ENCODE results near the gene R3HDM1.

The R3HDM1 gene

DNA sequence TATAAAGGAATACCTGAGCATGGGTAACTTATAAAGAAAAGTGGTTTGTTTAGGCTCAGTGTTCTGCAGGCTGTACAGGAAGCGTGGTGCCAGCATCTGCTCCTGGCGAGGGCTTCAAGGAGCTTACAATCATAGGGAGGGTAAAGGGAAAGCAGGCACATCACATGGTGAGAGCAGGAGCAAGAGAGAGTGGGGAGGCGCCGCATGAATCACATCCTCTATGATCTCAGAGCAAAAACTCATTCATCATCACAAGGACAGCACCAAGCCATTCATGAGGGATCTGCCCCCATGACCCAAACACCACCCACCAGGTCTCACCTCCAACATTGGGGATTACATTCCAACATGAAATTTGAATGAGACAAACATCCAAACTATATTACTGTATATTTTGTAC, 32.5 kb downstream of the R3HDM1 start:
- H3K9me3 ChIP-seq (ENCODE audit: severe bottlenecking): no peaks in the 10 kb centered on the region
- H3K4me1 ChIP-seq (ENCODE audit: insufficient read depth, poor library complexity, severe bottlenecking): peaks cover 6% of the 10 kb centered on the region
- ATAC-seq (ENCODE audit: low read depth) (peak; percentile 68), DNase-seq (ENCODE audit: low spot score) (no peak)
- no peak overlapping the region for H3K4me3 ChIP-seq (ENCODE audit: severe bottlenecking)
- H3K36me3 ChIP-seq (ENCODE audit: low read depth): no peaks in the 10 kb centered on the region; the same call in 1 of the 2 replicates
- TF ChIP-seq, protein P1, sequence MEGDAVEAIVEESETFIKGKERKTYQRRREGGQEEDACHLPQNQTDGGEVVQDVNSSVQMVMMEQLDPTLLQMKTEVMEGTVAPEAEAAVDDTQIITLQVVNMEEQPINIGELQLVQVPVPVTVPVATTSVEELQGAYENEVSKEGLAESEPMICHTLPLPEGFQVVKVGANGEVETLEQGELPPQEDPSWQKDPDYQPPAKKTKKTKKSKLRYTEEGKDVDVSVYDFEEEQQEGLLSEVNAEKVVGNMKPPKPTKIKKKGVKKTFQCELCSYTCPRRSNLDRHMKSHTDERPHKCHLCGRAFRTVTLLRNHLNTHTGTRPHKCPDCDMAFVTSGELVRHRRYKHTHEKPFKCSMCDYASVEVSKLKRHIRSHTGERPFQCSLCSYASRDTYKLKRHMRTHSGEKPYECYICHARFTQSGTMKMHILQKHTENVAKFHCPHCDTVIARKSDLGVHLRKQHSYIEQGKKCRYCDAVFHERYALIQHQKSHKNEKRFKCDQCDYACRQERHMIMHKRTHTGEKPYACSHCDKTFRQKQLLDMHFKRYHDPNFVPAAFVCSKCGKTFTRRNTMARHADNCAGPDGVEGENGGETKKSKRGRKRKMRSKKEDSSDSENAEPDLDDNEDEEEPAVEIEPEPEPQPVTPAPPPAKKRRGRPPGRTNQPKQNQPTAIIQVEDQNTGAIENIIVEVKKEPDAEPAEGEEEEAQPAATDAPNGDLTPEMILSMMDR (IDR thresholded peaks at IDR 0.05; ENCODE audit: poor library complexity, severe bottlenecking): no peak
- no peaks in the 10 kb centered on the region for H3K27me3 ChIP-seq (ENCODE audit: insufficient read depth, poor library complexity, severe bottlenecking)
- H3K27ac ChIP-seq (ENCODE audit: poor library complexity, severe bottlenecking): peak overlapping the region; percentile 12

DNA sequence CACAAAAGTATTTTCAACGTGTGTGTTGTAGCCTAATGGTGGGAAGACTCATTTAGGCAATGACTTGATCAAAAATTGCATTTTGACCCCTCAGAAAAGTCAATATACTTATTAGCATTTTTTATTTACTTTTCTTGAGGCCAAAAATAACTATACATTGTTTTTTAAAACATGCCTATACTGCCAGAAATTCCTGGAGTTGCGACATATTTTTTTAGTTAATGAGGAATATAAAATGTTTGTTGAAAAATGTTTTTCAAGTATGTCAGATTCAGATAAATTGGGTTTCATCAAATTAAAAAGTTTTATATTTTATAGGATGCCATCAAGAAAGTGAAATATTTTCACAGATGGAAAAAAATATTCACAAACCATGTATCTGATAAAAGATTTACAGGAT, 39.6 kb downstream of the R3HDM1 start:
- no peak overlapping the region for H3K27ac ChIP-seq (ENCODE audit: poor library complexity, severe bottlenecking)
- ATAC-seq (ENCODE audit: low read depth): no peak

DNA sequence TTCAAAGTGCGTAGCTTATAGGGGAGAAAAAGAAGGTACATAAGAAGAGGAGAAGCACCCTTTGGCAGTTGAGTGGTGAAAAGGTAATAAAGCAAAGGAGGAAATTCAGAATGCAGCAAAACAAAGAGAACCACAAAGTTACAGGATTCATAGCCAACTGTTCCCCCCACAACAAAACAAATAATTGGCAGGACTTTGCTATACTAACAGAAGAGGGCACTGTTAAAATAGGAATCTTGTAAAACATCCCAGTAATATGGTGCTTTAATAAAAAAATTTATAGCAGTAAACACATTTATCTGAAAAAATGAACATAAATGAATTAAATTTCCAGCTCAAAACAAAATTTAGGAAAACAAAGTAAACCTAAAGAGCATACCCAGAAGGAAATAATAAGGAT, 42.3 kb downstream of the R3HDM1 start:
- H3K27me3 ChIP-seq (ENCODE audit: insufficient read depth, poor library complexity, severe bottlenecking): no peaks in the 10 kb centered on the region
- ATAC-seq (ENCODE audit: low read depth): no peak
- peaks cover 24% of the 10 kb centered on the region for H3K36me3 ChIP-seq (ENCODE audit: low read depth)
- no peaks in the 10 kb centered on the region for H3K9me3 ChIP-seq (ENCODE audit: severe bottlenecking)
- TF ChIP-seq, protein P1 (IDR thresholded peaks at IDR 0.05; ENCODE audit: poor library complexity, severe bottlenecking): peak; percentile 14
- no peak overlapping the region for H3K4me3 ChIP-seq (ENCODE audit: severe bottlenecking)
- H3K27ac ChIP-seq (ENCODE audit: poor library complexity, severe bottlenecking): no peak overlapping the region
- H3K4me1 ChIP-seq (ENCODE audit: insufficient read depth, poor library complexity, severe bottlenecking): peaks cover 3% of the 10 kb centered on the region
- DNase-seq (ENCODE audit: low spot score): no peak

More for the DNA sequence above, 39.6 kb downstream of the R3HDM1 start:
- no peaks in the 10 kb centered on the region for H3K9me3 ChIP-seq (ENCODE audit: severe bottlenecking)
- H3K27me3 ChIP-seq (ENCODE audit: insufficient read depth, poor library complexity, severe bottlenecking): no peaks in the 10 kb centered on the region
- H3K4me1 ChIP-seq (ENCODE audit: insufficient read depth, poor library complexity, severe bottlenecking): peaks cover 3% of the 10 kb centered on the region
- H3K4me3 ChIP-seq (ENCODE audit: severe bottlenecking): no peak overlapping the region
- DNase-seq (ENCODE audit: low spot score): no peak
- peaks cover 24% of the 10 kb centered on the region for H3K36me3 ChIP-seq (ENCODE audit: low read depth)
- TF ChIP-seq, protein P1 (IDR thresholded peaks at IDR 0.05; ENCODE audit: poor library complexity, severe bottlenecking): no peak

DNA sequence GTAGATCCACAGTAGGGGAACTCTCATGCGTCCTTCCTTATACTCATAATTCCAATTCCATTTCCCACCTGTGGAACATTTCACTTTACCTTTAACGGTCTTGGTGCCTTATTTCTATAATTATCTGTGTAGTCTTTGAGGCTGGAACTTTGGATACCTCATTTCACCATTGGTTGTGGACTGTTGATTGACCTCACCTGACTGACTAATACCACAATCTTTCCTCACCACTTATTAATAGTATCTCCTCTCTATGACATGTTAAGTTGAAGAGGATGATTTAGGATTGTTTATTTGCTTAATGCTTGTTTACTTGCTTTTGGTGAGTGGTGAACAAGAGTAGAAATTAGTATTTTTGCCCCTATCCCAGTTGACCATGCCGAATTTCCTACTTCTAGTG, 50.0 kb downstream of the R3HDM1 start:
- Histone ChIP-seq H3K36me3 (ENCODE audit: low read depth) (no peaks in the 10 kb centered on the region), H3K9me3 (ENCODE audit: severe bottlenecking) (peaks cover 2% of the 10 kb centered on the region), H3K27me3 (ENCODE audit: insufficient read depth, poor library complexity, severe bottlenecking) (no peaks in the 10 kb centered on the region), H3K4me1 (ENCODE audit: insufficient read depth, poor library complexity, severe bottlenecking) (no peaks in the 10 kb centered on the region), H3K27ac (ENCODE audit: poor library complexity, severe bottlenecking) (no peak overlapping the region), H3K4me3 (ENCODE audit: severe bottlenecking) (no peak overlapping the region)
- TF ChIP-seq, protein P1 (IDR thresholded peaks at IDR 0.05; ENCODE audit: poor library complexity, severe bottlenecking): no peak
- DNase-seq (ENCODE audit: low spot score) (no peak), ATAC-seq (ENCODE audit: low read depth) (no peak)

DNA sequence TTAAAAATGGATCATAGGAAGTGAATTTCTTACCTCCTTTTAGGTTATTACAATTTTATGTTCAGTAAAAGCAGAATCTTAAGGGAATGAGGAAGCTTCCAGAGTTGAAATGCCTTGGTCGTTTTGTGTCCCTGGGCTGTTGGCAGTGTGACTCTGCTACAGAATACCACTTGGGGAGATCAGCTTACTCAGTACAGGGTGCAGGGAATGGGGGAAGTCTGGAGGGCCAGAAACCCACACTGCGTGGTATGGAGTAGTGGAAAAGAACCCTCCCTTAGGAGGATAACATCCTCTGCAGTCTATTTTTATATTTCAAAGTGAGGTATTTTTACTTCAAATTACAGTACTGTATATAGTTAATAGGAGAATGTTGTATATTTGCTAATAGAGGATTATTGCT, 51.1 kb downstream of the R3HDM1 start:
- Histone ChIP-seq H3K4me1 (ENCODE audit: insufficient read depth, poor library complexity, severe bottlenecking) (no peaks in the 10 kb centered on the region), H3K4me3 (ENCODE audit: severe bottlenecking) (no peak overlapping the region), H3K27me3 (ENCODE audit: insufficient read depth, poor library complexity, severe bottlenecking) (no peaks in the 10 kb centered on the region), H3K9me3 (ENCODE audit: severe bottlenecking) (peaks cover 2% of the 10 kb centered on the region), H3K27ac (ENCODE audit: poor library complexity, severe bottlenecking) (no peak overlapping the region), H3K36me3 (ENCODE audit: low read depth) (no peaks in the 10 kb centered on the region)
- TF ChIP-seq, protein P1 (IDR thresholded peaks at IDR 0.05; ENCODE audit: poor library complexity, severe bottlenecking): no peak
- DNase-seq (ENCODE audit: low spot score): no peak
- no peak for ATAC-seq (ENCODE audit: low read depth)

Measured in RWPE2 (cell line).